Esophagus muscularis mucosa (tissue), 3 donors: ENCODE data around the gene JTB.

Experiments used
- CTCF ChIP-seq, 3 experiments: fragments of 200-600 bp in 2 of 3; fragments of 450-650 bp in 1 of 3; sonication (generic) in 2 of 3; IDR thresholded peaks; one replicate each; pipeline ENCODE4 v1.5.1; 2017 to 2019; ENCODE audit warnings: antibody characterized with exemption in 3 of 3, mild to moderate bottlenecking in 2 of 3, moderate library complexity in 1 of 3
- POLR2A ChIP-seq: fragments of 450-650 bp; IDR thresholded peaks from one replicate; pipeline ENCODE4 v1.6.1; 2017; ENCODE audit warnings: antibody characterized with exemption, moderate library complexity, mild to moderate bottlenecking, low read depth

- no peak for TF ChIP-seq CTCF (IDR thresholded peaks at IDR 0.05)
- no peak for TF ChIP-seq POLR2A
These were observed 25.7 kb downstream of the JTB start for GRCh38 chr1:153951801-153952200.
